Smooth muscle cell (in vitro differentiated cells): ENCODE results near the gene LRGUK. TPM values are rescaled to one million over a fixed set of nuclear protein-coding genes. Genes with fewer than 3 reads are reported as not detected.

Experiments used
- DNase-seq: peaks from one replicate; lab custom pipeline; 2025; ENCODE audit not compliant: unreplicated experiment; lab: John Stamatoyannopoulos, UW
- H2AFZ ChIP-seq: fragments of 200-600 bp; sonication (generic); 2 replicates; pipeline ENCODE4 v1.6.0; 2016; ENCODE audit warnings: antibody characterized with exemption, low read depth, mild to moderate bottlenecking
- H3F3A ChIP-seq: fragments of 200-600 bp; sonication (generic); 2 replicates; pipeline ENCODE4 v1.6.0; 2017; ENCODE audit warnings: antibody characterized with exemption, low read depth
- H3K27ac ChIP-seq: fragments of 200-600 bp; sonication (generic); 2 replicates; pipeline ENCODE4 v1.5.1; 2016; ENCODE audit warnings: low read depth, mild to moderate bottlenecking
- H3K27me3 ChIP-seq: fragments of 200-600 bp; sonication (generic); 2 replicates; pipeline ENCODE4 v1.6.1; 2016; ENCODE audit warnings: low read depth, mild to moderate bottlenecking
- H3K36me3 ChIP-seq: fragments of 200-600 bp; sonication (generic); 2 replicates; pipeline ENCODE4 v1.5.1; 2016; ENCODE audit warnings: low read depth
- H3K4me1 ChIP-seq: fragments of 200-600 bp; sonication (generic); 2 replicates; pipeline ENCODE4 v1.5.1; 2016; ENCODE audit warnings: low read depth
- H3K4me2 ChIP-seq: fragments of 200-600 bp; sonication (generic); 2 replicates; pipeline ENCODE4 v1.6.0; 2016; ENCODE audit warnings: mild to moderate bottlenecking
- H3K4me3 ChIP-seq: fragments of 200-600 bp; sonication (generic); 2 replicates; pipeline ENCODE4 v1.5.1; 2016; ENCODE audit warnings: mild to moderate bottlenecking
- H3K79me2 ChIP-seq: fragments of 200-600 bp; sonication (generic); 2 replicates; pipeline ENCODE4 v1.6.0; 2016; ENCODE audit warnings: low read depth, mild to moderate bottlenecking
- H3K9ac ChIP-seq: fragments of 200-600 bp; sonication (generic); 2 replicates; pipeline ENCODE4 v1.6.0; 2016; ENCODE audit warnings: low read depth
- H3K9me3 ChIP-seq: fragments of 200-600 bp; sonication (generic); replicated peaks from 2 replicates; pipeline ENCODE4 v1.5.1; 2016; ENCODE audit warnings: low read depth
- H4K20me1 ChIP-seq: fragments of 200-600 bp; sonication (generic); 2 replicates; pipeline ENCODE4 v1.6.0; 2016; ENCODE audit warnings: low read depth
- WGBS: methylation state at CpG from one replicate; pipeline ENCODE4 v1.1.7; 2016; ENCODE audit warnings: low lambda C conversion rate; 5-methylcytosine and 5-hydroxymethylcytosine counted together
- polyA plus RNA-seq: library from polyadenylated mRNA; unstranded; fragments of >200 nt; fragmentation: Nextera tagmentation; extraction: Ambion mirVana; gene quantifications from 2 replicates; pipeline ENCODE4 v1.2.1, GENCODE V29; 2016
- total RNA-seq: library from RNA; depleted of rRNA; stranded (reverse); fragments of >200 nt; gene quantifications from 2 replicates; pipeline ENCODE4 v1.2.3, GENCODE V29; 2014
- TF ChIP-seq, protein P1 (sequence below): fragments of 200-600 bp; sonication (generic); IDR thresholded peaks from 2 replicates; pipeline ENCODE4 v1.5.1; 2017; ENCODE audit warnings: borderline replicate concordance, mild to moderate bottlenecking, antibody characterized with exemption; ENCODE audit not compliant: insufficient read depth, poor library complexity, severe bottlenecking

LRGUK gene
- total and polyA plus RNA-seq, 2 experiments from 2014 or later, result 0.18 TPM; not detected in 1

DNA sequence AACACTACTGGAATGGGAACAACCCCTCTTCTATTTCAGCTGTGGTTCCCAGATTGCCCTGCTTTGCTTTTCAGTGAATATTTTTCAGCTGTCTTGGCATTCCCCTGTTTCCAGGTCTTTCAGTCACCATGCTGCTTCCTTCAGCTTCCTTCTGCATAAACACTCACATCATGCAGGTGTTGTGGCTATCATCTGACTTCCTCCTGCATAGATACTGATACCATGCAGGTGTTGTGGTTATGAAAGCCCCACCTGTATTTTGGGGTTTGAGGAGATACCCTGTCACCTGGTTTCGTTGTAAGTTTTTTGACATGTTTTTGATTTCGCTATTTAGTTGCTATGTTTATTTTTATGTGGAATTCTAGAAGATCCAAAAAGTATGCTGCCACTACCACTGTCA is 118.1 kb downstream of the LRGUK start:
- H3K4me3 ChIP-seq, result no peak overlapping the region
- H3K9ac ChIP-seq, result no peak overlapping the region
- peaks cover 4% of the 10 kb centered on the region for H3K27me3 ChIP-seq
- H2AFZ ChIP-seq, result no peak overlapping the region
- no peak overlapping the region for H3K4me2 ChIP-seq
- H3K9me3 ChIP-seq, result no peaks in the 10 kb centered on the region
- no peak overlapping the region for H3K27ac ChIP-seq
- H3F3A ChIP-seq, result no peaks in the 10 kb centered on the region
- WGBS, result 96% methylated on average over 2 of the region's 2 CpGs
- H3K4me1 ChIP-seq, result no peaks in the 10 kb centered on the region
- no peak for DNase-seq
- H3K36me3 ChIP-seq, result no peaks in the 10 kb centered on the region
- no peaks in the 10 kb centered on the region for H4K20me1 ChIP-seq
- TF ChIP-seq, protein P1, sequence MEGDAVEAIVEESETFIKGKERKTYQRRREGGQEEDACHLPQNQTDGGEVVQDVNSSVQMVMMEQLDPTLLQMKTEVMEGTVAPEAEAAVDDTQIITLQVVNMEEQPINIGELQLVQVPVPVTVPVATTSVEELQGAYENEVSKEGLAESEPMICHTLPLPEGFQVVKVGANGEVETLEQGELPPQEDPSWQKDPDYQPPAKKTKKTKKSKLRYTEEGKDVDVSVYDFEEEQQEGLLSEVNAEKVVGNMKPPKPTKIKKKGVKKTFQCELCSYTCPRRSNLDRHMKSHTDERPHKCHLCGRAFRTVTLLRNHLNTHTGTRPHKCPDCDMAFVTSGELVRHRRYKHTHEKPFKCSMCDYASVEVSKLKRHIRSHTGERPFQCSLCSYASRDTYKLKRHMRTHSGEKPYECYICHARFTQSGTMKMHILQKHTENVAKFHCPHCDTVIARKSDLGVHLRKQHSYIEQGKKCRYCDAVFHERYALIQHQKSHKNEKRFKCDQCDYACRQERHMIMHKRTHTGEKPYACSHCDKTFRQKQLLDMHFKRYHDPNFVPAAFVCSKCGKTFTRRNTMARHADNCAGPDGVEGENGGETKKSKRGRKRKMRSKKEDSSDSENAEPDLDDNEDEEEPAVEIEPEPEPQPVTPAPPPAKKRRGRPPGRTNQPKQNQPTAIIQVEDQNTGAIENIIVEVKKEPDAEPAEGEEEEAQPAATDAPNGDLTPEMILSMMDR, result no peak
- no peaks in the 10 kb centered on the region for H3K79me2 ChIP-seq

DNA sequence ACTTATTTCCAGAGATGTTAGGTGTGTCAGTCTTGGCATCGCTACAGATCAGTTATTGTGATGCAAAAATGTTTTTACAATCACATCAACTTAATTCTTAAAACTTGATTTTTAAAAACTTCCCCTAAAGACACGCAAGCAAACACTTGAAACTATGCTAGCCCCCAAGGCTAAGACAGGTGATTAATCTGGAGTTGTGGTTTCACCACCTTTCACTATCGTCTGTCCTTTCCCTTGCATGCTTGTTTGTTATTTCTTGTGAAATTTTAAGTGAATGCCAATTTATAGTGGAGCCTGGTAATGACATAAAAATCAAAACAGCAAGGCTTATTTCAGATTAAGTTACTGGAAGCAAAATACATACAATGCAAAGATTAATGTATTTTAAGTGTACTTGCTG is 119.2 kb downstream of the LRGUK start:
- Histone ChIP-seq H3F3A (no peaks in the 10 kb centered on the region), H3K27me3 (peaks cover 4% of the 10 kb centered on the region), H3K4me2 (no peak overlapping the region), H2AFZ (no peak overlapping the region), H4K20me1 (no peaks in the 10 kb centered on the region), H3K4me1 (no peaks in the 10 kb centered on the region), H3K9me3 (no peaks in the 10 kb centered on the region), H3K27ac (no peak overlapping the region), H3K4me3 (no peak overlapping the region), H3K79me2 (no peaks in the 10 kb centered on the region), H3K36me3 (no peaks in the 10 kb centered on the region), H3K9ac (no peak overlapping the region)
- no peak for DNase-seq
- WGBS, result 82% methylated on average over 3 of the region's 3 CpGs
- TF ChIP-seq, protein P1, result no peak

DNA sequence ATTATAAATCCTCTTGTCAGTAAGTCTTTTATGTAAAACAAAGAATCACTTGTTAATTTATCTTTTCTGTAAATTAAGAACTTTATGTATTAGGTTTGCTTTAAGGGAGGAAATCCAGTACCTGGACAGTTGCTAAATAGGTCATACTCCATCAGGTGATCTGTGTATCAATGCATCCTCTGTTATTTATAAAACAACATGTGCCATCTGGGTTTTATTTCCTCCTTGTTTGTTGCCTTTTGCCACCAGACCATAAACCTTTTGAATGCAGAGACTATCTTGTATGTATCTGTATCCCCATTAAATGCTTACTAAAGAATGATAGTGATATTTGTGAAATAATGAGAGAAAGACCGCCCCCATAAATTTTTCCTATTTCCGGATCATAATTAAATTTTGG is 119.6 kb downstream of the LRGUK start:
- TF ChIP-seq, protein P1, result no peak
- H3K27me3 ChIP-seq, result peaks cover 4% of the 10 kb centered on the region
- no peaks in the 10 kb centered on the region for H3K9me3 ChIP-seq
- no peak overlapping the region for H3K9ac ChIP-seq
- WGBS, result 99% methylated on average over 2 of the region's 2 CpGs
- H3K4me3 ChIP-seq, result no peak overlapping the region
- H3K4me1 ChIP-seq, result no peaks in the 10 kb centered on the region
- no peak overlapping the region for H3K4me2 ChIP-seq
- no peaks in the 10 kb centered on the region for H3K79me2 ChIP-seq
- no peaks in the 10 kb centered on the region for H4K20me1 ChIP-seq
- no peak overlapping the region for H3K27ac ChIP-seq
- H2AFZ ChIP-seq, result no peak overlapping the region
- DNase-seq, result no peak
- H3F3A ChIP-seq, result no peaks in the 10 kb centered on the region
- H3K36me3 ChIP-seq, result no peaks in the 10 kb centered on the region

DNA sequence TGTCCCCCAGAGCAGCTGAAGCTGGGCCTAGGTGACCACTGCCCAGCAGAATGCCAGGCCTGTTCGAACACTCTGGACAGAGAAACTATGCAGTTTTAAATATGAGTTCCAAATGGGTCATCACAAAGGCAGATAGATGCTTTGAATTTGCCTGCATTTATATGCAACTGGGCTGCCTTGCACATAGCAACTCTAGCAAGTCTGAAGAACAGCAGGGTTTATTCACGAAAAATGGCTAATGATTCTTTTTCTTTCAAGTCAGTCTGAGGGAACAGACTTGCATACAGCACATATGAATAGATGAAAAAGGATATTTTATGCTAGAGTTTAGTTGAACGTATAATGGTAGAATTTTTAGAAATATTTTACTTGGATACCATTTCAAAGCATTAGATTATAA is 121.1 kb downstream of the LRGUK start:
- WGBS, result 86% methylated on average over 3 of the region's 3 CpGs
- no peaks in the 10 kb centered on the region for H3F3A ChIP-seq
- H3K9ac ChIP-seq, result no peak overlapping the region
- no peaks in the 10 kb centered on the region for H3K79me2 ChIP-seq
- no peak for DNase-seq
- no peak overlapping the region for H3K4me2 ChIP-seq
- TF ChIP-seq, protein P1, result no peak
- peaks cover 4% of the 10 kb centered on the region for H3K27me3 ChIP-seq
- no peaks in the 10 kb centered on the region for H3K36me3 ChIP-seq
- no peaks in the 10 kb centered on the region for H3K4me1 ChIP-seq
- H2AFZ ChIP-seq, result no peak overlapping the region
- H3K9me3 ChIP-seq, result no peaks in the 10 kb centered on the region
- no peaks in the 10 kb centered on the region for H4K20me1 ChIP-seq
- H3K27ac ChIP-seq, result no peak overlapping the region
- no peak overlapping the region for H3K4me3 ChIP-seq
